GM12872 (cell line): ENCODE results near the gene GJA3.

Source experiments
- CTCF ChIP-seq: IDR thresholded peaks from 3 replicates; pipeline ENCODE4 v1.5.1; 2011; ENCODE audit warnings: low read depth, mild to moderate bottlenecking, low read length, moderate library complexity; ENCODE audit not compliant: insufficient read depth

GJA3 gene

DNA sequence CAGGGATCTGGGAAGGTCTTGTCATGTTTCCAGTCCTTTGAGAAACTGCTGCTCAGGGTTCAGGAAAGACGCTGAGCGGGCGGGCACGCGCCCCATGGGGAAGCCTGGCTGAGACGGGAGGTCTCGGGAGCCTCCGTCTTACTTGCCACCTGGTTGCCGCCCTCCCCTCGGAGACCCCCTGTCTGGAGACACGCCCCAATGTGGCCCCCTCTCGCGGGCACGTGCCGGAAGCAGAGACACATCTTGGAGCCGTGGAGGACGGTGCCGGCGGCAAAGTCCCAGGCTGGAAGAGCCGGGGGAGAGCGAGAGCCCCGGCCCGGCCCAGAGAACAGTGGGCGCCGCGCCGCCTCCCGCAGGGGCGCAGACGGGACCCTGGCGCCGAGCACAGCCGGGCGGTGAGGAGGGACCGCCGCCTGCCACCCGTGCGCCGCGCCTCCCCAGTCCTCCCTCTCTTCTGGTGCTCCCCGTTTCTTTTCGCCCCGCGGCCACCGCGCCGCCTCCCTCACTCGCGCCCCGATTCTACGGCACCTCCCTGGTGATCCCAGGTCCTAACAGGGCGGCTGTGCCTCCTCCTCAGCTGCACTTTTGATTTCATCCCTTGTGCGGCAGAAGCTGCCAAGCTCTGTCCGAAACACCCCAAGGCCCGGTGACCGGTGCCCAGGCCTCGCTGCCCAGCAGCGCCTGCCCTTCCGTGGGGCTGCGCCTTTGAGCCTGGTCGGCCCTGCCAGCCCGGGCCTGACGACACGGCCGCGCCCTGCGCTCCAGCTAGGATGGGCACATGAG lies 16.4 kb upstream of the GJA3 start:
- TF ChIP-seq CTCF: no peak

GRCh38 chr13:20175907-20176652 lies 15.2 kb upstream of the GJA3 start:
- no peak for TF ChIP-seq CTCF

DNA sequence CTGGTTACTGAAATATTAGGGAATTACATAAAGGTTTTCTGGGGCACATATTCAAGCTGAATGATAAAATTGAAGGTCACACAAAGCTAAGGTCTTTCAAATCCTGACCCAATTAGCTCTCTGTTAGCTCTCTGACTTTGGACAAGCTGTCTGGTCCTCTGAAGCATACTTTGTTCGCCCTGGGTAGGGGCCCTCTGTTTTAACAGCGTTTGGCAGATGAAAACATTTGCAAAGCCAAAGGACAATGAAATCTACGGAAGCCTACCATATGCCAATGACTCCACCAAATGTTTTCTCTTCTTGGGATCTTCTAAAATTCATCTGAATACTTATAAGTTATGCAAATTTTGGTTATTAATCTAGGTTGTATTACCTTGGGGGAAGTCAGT lies 14.5 kb upstream of the GJA3 start:
- TF ChIP-seq CTCF: no peak

- TF ChIP-seq CTCF: no peak
Measured at GRCh38 chr13:20174656-20175405, 14.0 kb upstream of the GJA3 start.

DNA sequence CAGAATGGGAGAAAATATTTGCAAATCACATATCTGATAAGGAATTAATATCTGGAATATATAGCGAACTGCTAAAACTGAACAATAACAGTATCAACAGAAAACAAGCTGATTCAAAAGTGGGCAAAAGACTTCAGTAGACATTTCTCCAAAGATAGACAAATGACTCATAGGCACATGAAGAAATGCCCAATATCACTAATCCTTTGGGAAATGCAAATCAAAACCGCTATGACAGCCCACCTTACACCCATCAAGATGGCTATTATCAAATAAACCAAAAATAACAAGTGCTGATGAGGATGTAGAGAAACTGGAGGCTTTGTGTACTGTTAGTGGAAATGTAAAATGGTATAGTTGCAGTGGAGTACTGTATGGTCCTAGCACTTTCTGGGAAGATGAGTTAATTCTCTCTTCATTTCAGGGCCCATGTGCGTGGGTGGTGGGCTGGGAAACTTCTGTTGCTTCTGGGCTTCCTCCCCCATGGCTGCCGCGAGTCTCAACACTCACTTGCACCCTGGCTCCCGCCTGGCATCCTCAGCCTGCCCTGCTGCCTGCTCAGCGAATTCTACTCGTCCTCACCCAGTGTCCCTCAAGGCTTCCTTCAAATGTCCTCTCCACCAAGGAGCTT lies 12.4 kb upstream of the GJA3 start:
- TF ChIP-seq CTCF: no peak

- TF ChIP-seq CTCF: no peak
Measured at GRCh38 chr13:20171364-20171763, 10.5 kb upstream of the GJA3 start.

- no peak for TF ChIP-seq CTCF
Measured at GRCh38 chr13:20170921-20171320, 10.1 kb upstream of the GJA3 start.
